OCI-LY3 (cell line): Measurements from ENCODE around the gene RNF112.

Experiments
- EZH2phosphoT487 ChIP-seq: fragments of 200-600 bp; shearing (Covaris generic); IDR thresholded peaks from 2 replicates; pipeline ENCODE4 v1.6.1; 2018; ENCODE audit warnings: antibody characterized with exemption, mixed run types, low read depth
- TF ChIP-seq, protein P1 (sequence below): fragments of 200-600, 300-600 bp; sonication (generic); IDR thresholded peaks from 2 replicates; pipeline ENCODE4 v1.5.1; 2014; ENCODE audit warnings: antibody characterized with exemption, low read length, low read depth

DNA sequence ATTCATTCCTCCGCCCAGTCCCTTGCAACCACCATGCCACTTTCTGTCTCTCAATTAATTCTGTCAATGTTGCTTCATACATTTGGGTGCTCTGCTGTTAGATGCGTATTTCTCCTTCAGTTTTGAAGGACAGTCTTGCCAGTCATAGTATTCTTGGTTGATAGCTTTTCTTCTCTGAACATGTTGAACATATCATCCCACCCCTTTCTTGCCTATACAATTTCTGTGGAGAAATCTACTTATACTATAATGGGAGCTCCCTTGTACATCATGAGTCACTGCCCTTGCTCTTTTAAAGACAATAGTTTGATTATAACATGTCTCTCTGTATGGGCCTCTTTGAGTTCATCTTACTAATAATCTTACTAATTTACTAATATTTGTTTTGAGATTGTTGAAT is 34.1 kb downstream of the RNF112 start:
- TF ChIP-seq EZH2phosphoT487: no peak
- TF ChIP-seq, protein P1, sequence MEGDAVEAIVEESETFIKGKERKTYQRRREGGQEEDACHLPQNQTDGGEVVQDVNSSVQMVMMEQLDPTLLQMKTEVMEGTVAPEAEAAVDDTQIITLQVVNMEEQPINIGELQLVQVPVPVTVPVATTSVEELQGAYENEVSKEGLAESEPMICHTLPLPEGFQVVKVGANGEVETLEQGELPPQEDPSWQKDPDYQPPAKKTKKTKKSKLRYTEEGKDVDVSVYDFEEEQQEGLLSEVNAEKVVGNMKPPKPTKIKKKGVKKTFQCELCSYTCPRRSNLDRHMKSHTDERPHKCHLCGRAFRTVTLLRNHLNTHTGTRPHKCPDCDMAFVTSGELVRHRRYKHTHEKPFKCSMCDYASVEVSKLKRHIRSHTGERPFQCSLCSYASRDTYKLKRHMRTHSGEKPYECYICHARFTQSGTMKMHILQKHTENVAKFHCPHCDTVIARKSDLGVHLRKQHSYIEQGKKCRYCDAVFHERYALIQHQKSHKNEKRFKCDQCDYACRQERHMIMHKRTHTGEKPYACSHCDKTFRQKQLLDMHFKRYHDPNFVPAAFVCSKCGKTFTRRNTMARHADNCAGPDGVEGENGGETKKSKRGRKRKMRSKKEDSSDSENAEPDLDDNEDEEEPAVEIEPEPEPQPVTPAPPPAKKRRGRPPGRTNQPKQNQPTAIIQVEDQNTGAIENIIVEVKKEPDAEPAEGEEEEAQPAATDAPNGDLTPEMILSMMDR: no peak
